Measurements from ENCODE around the gene FAM43A.

Gene FAM43A

GRCh38 chr3:194713299-194714136 lies 27.8 kb downstream of the FAM43A start:
- DNase-seq, result no peak

- DNase-seq, result no peak
These were observed 28.4 kb downstream of the FAM43A start for GRCh38 chr3:194714137-194714455.

GRCh38 chr3:194714564-194714963 lies 28.9 kb downstream of the FAM43A start:
- no peak for DNase-seq

- DNase-seq, result no peak
These were observed 29.5 kb downstream of the FAM43A start for GRCh38 chr3:194715022-194715800.

GRCh38 chr3:194718079-194718478 lies 32.4 kb downstream of the FAM43A start:
- DNase-seq, result no peak

- DNase-seq, result no peak
These were observed 34.4 kb downstream of the FAM43A start for GRCh38 chr3:194720048-194720447.

- no peak for DNase-seq
These were observed 38.3 kb downstream of the FAM43A start for GRCh38 chr3:194723846-194724618.

GRCh38 chr3:194725346-194725745 lies 39.7 kb downstream of the FAM43A start:
- DNase-seq, result no peak

GRCh38 chr3:194727435-194728128 lies 41.9 kb downstream of the FAM43A start:
- no peak for DNase-seq

- DNase-seq, result no peak
These were observed 43.3 kb downstream of the FAM43A start for GRCh38 chr3:194728986-194729385.

GRCh38 chr3:194730365-194730764 lies 44.7 kb downstream of the FAM43A start:
- DNase-seq, result no peak

- no peak for DNase-seq
These were observed 45.9 kb downstream of the FAM43A start for GRCh38 chr3:194731506-194732073.

- DNase-seq, result no peak
These were observed 46.9 kb downstream of the FAM43A start for GRCh38 chr3:194732617-194733016.

- DNase-seq, result no peak
These were observed 50.7 kb downstream of the FAM43A start for GRCh38 chr3:194736277-194736895.

- no peak for DNase-seq
These were observed 51.4 kb downstream of the FAM43A start for GRCh38 chr3:194736896-194737600.
